K562 (cell line): ENCODE data around the gene MAP4. TPM values are rescaled to one million over a fixed set of nuclear protein-coding genes. Genes with fewer than 3 reads are reported as not detected.

Experiments
- ATF1 ChIP-seq, 2 experiments: fragments of 450-650 bp in 1 of 2; IDR thresholded peaks; 2 replicates each; pipeline ENCODE4 v1.6.1; 2016; ENCODE audit warnings: missing compliant biosample characterization in 1 of 2, missing genetic modification characterization in 1 of 2
- BHLHE40 ChIP-seq: IDR thresholded peaks from 2 replicates; pipeline ENCODE4 v1.6.1; 2011; ENCODE audit warnings: low read length, improper control_type of control experiment
- CBFA2T2 ChIP-seq: fragments of 450-650 bp; conservative IDR thresholded peaks from 2 replicates; pipeline ENCODE4 v1.6.1; 2017; ENCODE audit warnings: mild to moderate bottlenecking
- CBFA2T3 ChIP-seq: fragments of 450-650 bp; IDR thresholded peaks from 2 replicates; pipeline ENCODE4 v1.6.1; 2017
- CEBPB ChIP-seq: fragments of 450-650 bp; IDR thresholded peaks from 2 replicates; pipeline ENCODE4 v1.6.1; 2016; ENCODE audit warnings: missing genetic modification characterization, missing compliant biosample characterization
- ESRRA ChIP-seq: fragments of 450-650 bp; IDR thresholded peaks from 2 replicates; pipeline ENCODE4 v1.6.1; 2014; ENCODE audit warnings: low read depth, mild to moderate bottlenecking, moderate library complexity, borderline replicate concordance
- FOSL1 ChIP-seq: fragments of 200-800 bp; sonication (Bioruptor generic); conservative IDR thresholded peaks from 2 replicates; pipeline ENCODE4 v1.6.1; 2016; ENCODE audit warnings: missing genetic modification characterization, missing compliant biosample characterization
- ID3 ChIP-seq, 2 experiments: fragments of 250-450 bp in 1 of 2; fragments of 450-650 bp in 1 of 2; sonication (Bioruptor Pico) in 1 of 2; IDR thresholded peaks; 2 replicates each; pipeline versions ENCODE4 v1.6.1 to v1.8.0; 2016 to 2021; ENCODE audit warnings: mild to moderate bottlenecking in 2 of 2, moderate library complexity in 2 of 2, missing compliant biosample characterization in 1 of 2, missing genetic modification characterization in 1 of 2
- PCBP1 ChIP-seq: fragments of 200-400 bp; formaldehyde crosslinking; IDR thresholded peaks from 2 replicates; pipeline ENCODE4 v1.6.1; 2018; ENCODE audit warnings: mild to moderate bottlenecking, low read depth, low read length; ENCODE audit not compliant: poor library complexity, severe bottlenecking
- RBM15 ChIP-seq: fragments of 200-400 bp; formaldehyde crosslinking; IDR thresholded peaks from 2 replicates; pipeline ENCODE4 v1.6.1; 2018; ENCODE audit warnings: mild to moderate bottlenecking, low read length, moderate library complexity; ENCODE audit not compliant: insufficient read depth
- STAT5A ChIP-seq: IDR thresholded peaks from 2 replicates; pipeline ENCODE4 v1.6.1; 2012; ENCODE audit warnings: low read length, inconsistent platforms, borderline replicate concordance
- TAL1 ChIP-seq: fragments of 450-650 bp; IDR thresholded peaks from 2 replicates; pipeline ENCODE4 v1.6.1; 2016; ENCODE audit warnings: mild to moderate bottlenecking
- USF1 ChIP-seq: sonication (generic); formaldehyde crosslinking; IDR thresholded peaks from 2 replicates; pipeline ENCODE4 v1.9.0; 2022; ENCODE audit warnings: mild to moderate bottlenecking, missing genetic modification reagents
- ZC3H11A ChIP-seq: IDR thresholded peaks from 2 replicates; pipeline ENCODE4 v1.6.1; 2012; ENCODE audit warnings: low read depth, low read length, improper control_type of control experiment
- ZNF277 ChIP-seq: fragments of 250-450 bp; sonication (Bioruptor Pico); IDR thresholded peaks from 2 replicates; pipeline ENCODE4 v1.8.0; 2022; ENCODE audit warnings: inconsistent platforms, mild to moderate bottlenecking, moderate library complexity, borderline replicate concordance
- ZNF609 ChIP-seq: sonication (generic); formaldehyde crosslinking; IDR thresholded peaks from 2 replicates; pipeline ENCODE4 v1.8.1; 2023; ENCODE audit warnings: missing genetic modification reagents, mild to moderate bottlenecking, borderline replicate concordance
- ZNF740 ChIP-seq, 3 experiments: fragments of 200-800 bp in 1 of 3; sonication (Bioruptor generic) in 1 of 3; sonication (generic) in 1 of 3; formaldehyde crosslinking in 1 of 3; IDR thresholded peaks; 2 replicates each; pipeline versions ENCODE4 v1.6.1 to v1.8.0; 2016 to 2022; ENCODE audit warnings: mild to moderate bottlenecking in 2 of 3, missing compliant biosample characterization in 2 of 3, missing genetic modification characterization in 2 of 3, missing genetic modification reagents in 1 of 3
- polyA plus RNA-seq, 8 experiments: library from polyadenylated mRNA; depleted of rRNA in 4 of 8; stranded (reverse) in 5 of 8; unstranded in 3 of 8; fragments of >200 nt; fragmentation: Nextera tagmentation in 2 of 8; fragmentation: Illumina TruSeq in 1 of 8; extraction: Ambion mirVana in 2 of 8; extraction: Trizol in 1 of 8; gene quantifications; 2 replicates each; pipeline versions ENCODE4 v1.2.1 to v1.2.3, GENCODE V29; 2011 to 2014; ENCODE audit warnings: inconsistent platforms in 1 of 8, missing spikeins in 1 of 8
- total RNA-seq, 7 experiments: library from RNA; depleted of rRNA in 6 of 7; stranded (reverse); fragments of >200 nt in 6 of 7; fragmentation: Illumina TruSeq in 2 of 7; extraction: Trizol in 2 of 7; gene quantifications; 2 replicates each; pipeline versions ENCODE4 v1.2.1 to v1.2.3, GENCODE V29; 2011 to 2021; ENCODE audit warnings: low replicate concordance in 1 of 7

The MAP4 gene
- total and polyA plus RNA-seq, 9 of the 15 experiments (the other 6 are each of a cell fraction or from before 2014, with no cell fraction given) = 13.3 to 141 (median 36.8) TPM

- TF ChIP-seq ZNF609 = no peak
- 0 out of 2 replicates have a peak, but pooled peaks have one; percentile 15 for TF ChIP-seq BHLHE40
- TF ChIP-seq PCBP1 = no peak
- peak; percentile 76 for TF ChIP-seq CBFA2T3
- TF ChIP-seq FOSL1 (tag) = peak; percentile 40
- peak; percentile 31; the same call in 1 of the 2 replicates for TF ChIP-seq CBFA2T2
- TF ChIP-seq USF1 (CRISPR knock-in tag) = peak; percentile 27; the same call in 1 of the 2 replicates
- no peak for TF ChIP-seq ATF1 (CRISPR knock-in tag; IDR thresholded peaks at IDR 0.05)
- TF ChIP-seq ATF1 (tag; IDR thresholded peaks at IDR 0.05) = 0 out of 2 replicates have a peak, but pooled peaks have one; percentile 17
- TF ChIP-seq RBM15 = no peak
- peak; percentile 55 for TF ChIP-seq TAL1
- TF ChIP-seq ZC3H11A = no peak
- TF ChIP-seq ID3 (CRISPR knock-in tag; IDR thresholded peaks at IDR 0.05) = no peak
- no peak for TF ChIP-seq ID3 (tag; IDR thresholded peaks at IDR 0.05)
- TF ChIP-seq CEBPB = no peak
- TF ChIP-seq ZNF277 (CRISPR knock-in tag) = no peak
- TF ChIP-seq STAT5A = no peak
- no peak for TF ChIP-seq ESRRA
- no peak for TF ChIP-seq ZNF740 (CRISPR knock-in tag; IDR thresholded peaks at IDR 0.05)
- no peak for TF ChIP-seq ZNF740 (tag; IDR thresholded peaks at IDR 0.05)
Observed at GRCh38 chr3:48016301-48016973, at the start of gene MAP4 (continued).
